HG03521 (cell line): Measurements from ENCODE around the gene SCGB1C2.

ENCODE experiments used
- ATAC-seq: cut with Tn5 transposase; IDR thresholded peaks from one replicate; pipeline ENCODE4 v1.9.1; 2021; ENCODE audit warnings: mild to moderate bottlenecking, moderate library complexity; ENCODE audit not compliant: unreplicated experiment

Gene SCGB1C2

GRCh38 chr17:170130-170670 lies 32.8 kb downstream of the SCGB1C2 start:
- no peak for ATAC-seq

- ATAC-seq: no peak
These were observed 34.5 kb downstream of the SCGB1C2 start for GRCh38 chr17:171871-172270.

GRCh38 chr17:172401-172800 lies 35.0 kb downstream of the SCGB1C2 start:
- ATAC-seq: no peak

GRCh38 chr17:173166-173911 lies 36.0 kb downstream of the SCGB1C2 start:
- no peak for ATAC-seq

GRCh38 chr17:177155-177554 lies 39.8 kb downstream of the SCGB1C2 start:
- ATAC-seq: no peak

GRCh38 chr17:177762-178161 lies 40.4 kb downstream of the SCGB1C2 start:
- ATAC-seq: no peak

GRCh38 chr17:178292-179065 lies 41.1 kb downstream of the SCGB1C2 start:
- ATAC-seq: no peak

GRCh38 chr17:179066-179432 lies 41.7 kb downstream of the SCGB1C2 start:
- no peak for ATAC-seq

- ATAC-seq: no peak
These were observed 42.5 kb downstream of the SCGB1C2 start for GRCh38 chr17:179781-180380.

GRCh38 chr17:180381-181244 lies 43.2 kb downstream of the SCGB1C2 start:
- ATAC-seq: no peak

GRCh38 chr17:181245-182049 lies 44.1 kb downstream of the SCGB1C2 start, which contains the start of gene DOC2B:
Gene DOC2B, minus strand, starts transcription at chr17:181650. Its CDS starts 171 bp downstream, at chr17:181479.
- no peak for ATAC-seq

GRCh38 chr17:182050-182751 lies 44.8 kb downstream of the SCGB1C2 start:
- no peak for ATAC-seq

- ATAC-seq: no peak
These were observed 45.7 kb downstream of the SCGB1C2 start for GRCh38 chr17:183021-183420.

- ATAC-seq: no peak
These were observed 48.2 kb downstream of the SCGB1C2 start for GRCh38 chr17:185445-186138.

- ATAC-seq: no peak
These were observed 49.8 kb downstream of the SCGB1C2 start for GRCh38 chr17:187130-187529.
